AG04450 (cell line): ENCODE data around the gene DCAF10. TPM values are rescaled to one million over a fixed set of nuclear protein-coding genes. Genes with fewer than 3 reads are reported as not detected.
"Not testable (repeated sequence)": the region's sequence is repeated elsewhere in the genome, so short reads cannot be mapped to it uniquely, and the experiment has no call there.

Experiments
- CTCF ChIA-PET: fragments of 300-600, 350-600 bp; formaldehyde crosslinking; extraction: SDS; loops from one replicate; lab custom pipeline; 2022; ENCODE audit warnings: antibody characterized with exemption, inconsistent platforms; lab: Charles Lee
- POLR2A ChIA-PET: fragments of 350-600 bp; formaldehyde crosslinking; extraction: SDS; loops from one replicate; lab custom pipeline; 2021; ENCODE audit warnings: antibody characterized with exemption, inconsistent platforms; lab: Yijun Ruan, JAX
- DNase-seq: peaks from one replicate; pipeline ENCODE4 v3.0.0-alpha.2; 2011; ENCODE audit warnings: low read depth, low spot score
- H3K27ac ChIP-seq: one replicate; pipeline ENCODE4 v1.5.1; 2012; ENCODE audit warnings: low read depth, low read length, control low read depth
- H3K27me3 ChIP-seq: one replicate; pipeline ENCODE4 v1.6.0; 2012; ENCODE audit warnings: low read length; ENCODE audit not compliant: control insufficient read depth, insufficient read depth
- H3K4me3 ChIP-seq: 2 replicates; pipeline ENCODE4 v1.5.1; 2011; ENCODE audit warnings: mild to moderate bottlenecking, low read depth, low read length, control low read depth
- H3K9me3 ChIP-seq: 2 replicates; pipeline ENCODE4 v1.5.1; 2012; ENCODE audit warnings: low read length; ENCODE audit not compliant: control insufficient read depth, insufficient read depth
- CTCF ChIP-seq: IDR thresholded peaks from 2 replicates; pipeline ENCODE4 v1.5.1; 2011; ENCODE audit warnings: low read depth, low read length, control low read depth, inconsistent platforms
- polyA plus RNA-seq: library from polyadenylated mRNA; depleted of rRNA; stranded (reverse); fragments of >200 nt; gene quantifications from 2 replicates; pipeline ENCODE4 v1.2.3, GENCODE V29; 2011

The DCAF10 gene
- polyA plus RNA-seq, 1 experiment, result 28.7 TPM

- TF ChIP-seq CTCF, result no peak
- no peak for DNase-seq
- ChIA-PET POLR2A (no interaction called here), CTCF (interaction anchor here (0.5 to 3.2 kb wide), 5 partner anchors 39 to 357 kb away, joined by 3 to 19 read pairs (median 6); no protein-coding TSS in a partner anchor)
- Histone ChIP-seq H3K27me3 (no peaks in the 10 kb centered on the region), H3K9me3 (no peaks in the 10 kb centered on the region; the same call in 1 of the 2 replicates), H3K27ac (no peak overlapping the region), H3K4me3 (no peak overlapping the region)
These were observed 106.0 kb downstream of the DCAF10 start for GRCh38 chr9:37906312-37907239.

- Histone ChIP-seq H3K4me3 (no peak overlapping the region), H3K27me3 (no peaks in the 10 kb centered on the region), H3K9me3 (no peaks in the 10 kb centered on the region; the same call in 1 of the 2 replicates), H3K27ac (no peak overlapping the region)
- TF ChIP-seq CTCF, result no peak
- DNase-seq, result no peak
- ChIA-PET CTCF (interaction anchor here (0.9 to 2.2 kb wide), 6 partner anchors 9 to 355 kb away, joined by 3 to 10 read pairs (median 4); partner anchors contain the start of gene SHB), POLR2A (interaction anchor here (0.6 kb wide), 1 partner anchor 18 kb away, joined by 3 read pairs; no protein-coding TSS in a partner anchor)
These were observed 107.7 kb downstream of the DCAF10 start for GRCh38 chr9:37908283-37908682.

- DNase-seq, result no peak
- Histone ChIP-seq H3K27ac (no peak overlapping the region), H3K27me3 (no peaks in the 10 kb centered on the region), H3K9me3 (no peaks in the 10 kb centered on the region; the same call in 1 of the 2 replicates), H3K4me3 (no peak overlapping the region)
- no peak for TF ChIP-seq CTCF
- POLR2A ChIA-PET, result interaction anchor here (0.6 kb wide), 1 partner anchor 18 kb away, joined by 3 read pairs; no protein-coding TSS in a partner anchor
- CTCF ChIA-PET, result interaction anchor here (0.9 to 2.2 kb wide), 7 partner anchors 8 to 355 kb away, joined by 3 to 10 read pairs (median 3); partner anchors contain the start of gene SHB
These were observed 108.1 kb downstream of the DCAF10 start for GRCh38 chr9:37908698-37909186.

GRCh38 chr9:37909326-37909725, 108.7 kb downstream of the DCAF10 start:
- Histone ChIP-seq H3K4me3 (no peak overlapping the region), H3K27me3 (no peaks in the 10 kb centered on the region), H3K27ac (no peak overlapping the region), H3K9me3 (no peaks in the 10 kb centered on the region; the same call in 1 of the 2 replicates)
- TF ChIP-seq CTCF, result no peak
- no peak for DNase-seq
- CTCF ChIA-PET, result interaction anchor here (1.0 to 2.2 kb wide), 2 partner anchors 9 to 354 kb away, joined by 3 to 6 read pairs; no protein-coding TSS in a partner anchor
- POLR2A ChIA-PET, result no interaction called here

GRCh38 chr9:37909836-37910235, 109.2 kb downstream of the DCAF10 start:
- H3K4me3 ChIP-seq, H3K27me3 ChIP-seq, H3K9me3 ChIP-seq, DNase-seq, H3K27ac ChIP-seq, POLR2A ChIA-PET: not testable (repeated sequence)
- CTCF ChIA-PET, result interaction anchor here (1.0 to 8.4 kb wide), 4 partner anchors 9 to 354 kb away, joined by 3 to 82 read pairs (median 36); no protein-coding TSS in a partner anchor
